Thymus (tissue), 11 donors: ENCODE data around the gene DYNLRB1. TPM values are rescaled to one million over a fixed set of nuclear protein-coding genes. Genes with fewer than 3 reads are reported as not detected.
"Not testable (repeated sequence)": the region's sequence is repeated elsewhere in the genome, so short reads cannot be mapped to it uniquely, and the experiment has no call there.

Experiments
- DNase-seq, 9 donors: peaks; one replicate each; pipeline ENCODE4 v3.0.0-alpha.2; 2013; ENCODE audit warnings: low spot score in 9 of 9, low read depth in 6 of 9, missing footprints in 1 of 9
- H3K27ac ChIP-seq, 2 donors: one replicate each; pipeline ENCODE4 v1.5.1; 2013; ENCODE audit warnings: control low read depth in 1 of 2, low read depth in 1 of 2, low read length in 1 of 2, mild to moderate bottlenecking in 1 of 2, moderate library complexity in 1 of 2
- H3K27me3 ChIP-seq, 2 donors: one replicate each; pipeline ENCODE4 v1.5.1; 2013; ENCODE audit warnings: low read length in 1 of 2; ENCODE audit not compliant: control insufficient read depth in 2 of 2, insufficient read depth in 1 of 2
- H3K36me3 ChIP-seq, 2 donors: one replicate each; pipeline ENCODE4 v1.5.1; 2013; ENCODE audit warnings: low read length in 1 of 2, mild to moderate bottlenecking in 1 of 2, moderate library complexity in 1 of 2; ENCODE audit not compliant: control insufficient read depth in 2 of 2, insufficient read depth in 2 of 2
- H3K4me1 ChIP-seq, 2 donors: one replicate each; pipeline ENCODE4 v1.5.1; 2013; ENCODE audit warnings: low read length in 2 of 2; ENCODE audit not compliant: control insufficient read depth in 2 of 2, insufficient read depth in 2 of 2
- H3K4me3 ChIP-seq, 2 donors: one replicate each; pipeline ENCODE4 v1.5.1; 2013; ENCODE audit warnings: low read length in 2 of 2, control low read depth in 1 of 2, mild to moderate bottlenecking in 1 of 2
- H3K9me3 ChIP-seq, 2 donors: one replicate each; pipeline ENCODE4 v1.5.1; 2013; ENCODE audit warnings: low read length in 1 of 2, mild to moderate bottlenecking in 1 of 2; ENCODE audit not compliant: control insufficient read depth in 2 of 2, insufficient read depth in 1 of 2
- WGBS: extraction: QIAGEN DNeasy Blood & Tissue Kit; methylation state at CpG from one replicate; pipeline ENCODE4 v1.1.7; 2013; 5-methylcytosine and 5-hydroxymethylcytosine counted together
- polyA plus RNA-seq: library from polyadenylated mRNA; stranded (reverse); fragments of 200-250 nt; gene quantifications from one replicate; pipeline ENCODE4 v1.2.3, GENCODE V29; 2013
- total RNA-seq: library from RNA; stranded (reverse); fragments of 120-200 nt; gene quantifications from one replicate; pipeline ENCODE4 v1.2.4, GENCODE V29; 2013
- donor health status: healthy.

DYNLRB1 gene
- total and polyA plus RNA-seq, 2 donors = 70.9 to 226 TPM

- no peaks in the 10 kb centered on the region for H3K9me3 ChIP-seq
- H3K27ac ChIP-seq = no peak overlapping the region
- DNase-seq = no peak
- 99% methylated on average over 3 of the region's 3 CpGs for WGBS
- no peaks in the 10 kb centered on the region for H3K4me1 ChIP-seq
- H3K4me3 ChIP-seq = no peak overlapping the region
- H3K27me3 ChIP-seq = no peaks in the 10 kb centered on the region
- H3K36me3 ChIP-seq = peaks cover 26 to 40% of the 10 kb centered on the region in 2 donors
Observed at GRCh38 chr20:34506480-34506879, 9.7 kb upstream of the DYNLRB1 start.

GRCh38 chr20:34507702-34508413 lies 8.4 kb upstream of the DYNLRB1 start:
- H3K27ac ChIP-seq = no peak overlapping the region
- H3K36me3 ChIP-seq = peaks cover 27 to 40% of the 10 kb centered on the region in 2 donors
- no peaks in the 10 kb centered on the region for H3K27me3 ChIP-seq
- H3K4me3 ChIP-seq = no peak overlapping the region
- DNase-seq = no peak
- no peaks in the 10 kb centered on the region for H3K9me3 ChIP-seq
- no peaks in the 10 kb centered on the region for H3K4me1 ChIP-seq
- 98% methylated on average over 4 of the region's 4 CpGs for WGBS

- Histone ChIP-seq H3K27ac (no peak overlapping the region), H3K4me1 (peaks cover 3 to 9% of the 10 kb centered on the region in 2 donors), H3K36me3 (peaks cover 20 to 27% of the 10 kb centered on the region in 2 donors), H3K4me3 (no peak overlapping the region), H3K27me3 (no peaks in the 10 kb centered on the region), H3K9me3 (no peaks in the 10 kb centered on the region)
- WGBS = 100% methylated on average over 1 of the region's 1 CpG
- no peak for DNase-seq
Observed at GRCh38 chr20:34510575-34510974, 5.6 kb upstream of the DYNLRB1 start.

GRCh38 chr20:34511891-34512265 lies 4.3 kb upstream of the DYNLRB1 start:
- H3K36me3 ChIP-seq = peaks cover 12 to 16% of the 10 kb centered on the region in 2 donors
- H3K4me1 ChIP-seq = peaks cover 3 to 13% of the 10 kb centered on the region in 2 donors
- no peak overlapping the region for H3K4me3 ChIP-seq
- 98% methylated on average over 3 of the region's 3 CpGs for WGBS
- no peaks in the 10 kb centered on the region for H3K9me3 ChIP-seq
- DNase-seq = no peak
- H3K27ac ChIP-seq = no peak overlapping the region
- H3K27me3 ChIP-seq = no peaks in the 10 kb centered on the region

GRCh38 chr20:34512266-34512954 lies 3.8 kb upstream of the DYNLRB1 start:
- DNase-seq = no peak
- Histone ChIP-seq H3K27ac (no peak overlapping the region), H3K27me3 (no peaks in the 10 kb centered on the region), H3K9me3 (no peaks in the 10 kb centered on the region), H3K4me1 (peaks cover 3 to 13% of the 10 kb centered on the region in 2 donors), H3K36me3 (peaks cover 12 to 16% of the 10 kb centered on the region in 2 donors), H3K4me3 (no peak overlapping the region)
- WGBS = 99% methylated on average over 4 of the region's 4 CpGs

GRCh38 chr20:34512955-34513419 lies 3.2 kb upstream of the DYNLRB1 start:
- Histone ChIP-seq H3K9me3 (no peaks in the 10 kb centered on the region), H3K4me3 (no peak overlapping the region), H3K27me3 (no peaks in the 10 kb centered on the region), H3K36me3 (peaks cover 11 to 12% of the 10 kb centered on the region in 2 donors), H3K27ac (no peak overlapping the region), H3K4me1 (peaks cover 3 to 13% of the 10 kb centered on the region in 2 donors)
- DNase-seq = no peak

- H3K9me3 ChIP-seq, H3K27ac ChIP-seq, DNase-seq, H3K27me3 ChIP-seq, H3K36me3 ChIP-seq, H3K4me3 ChIP-seq: not testable (repeated sequence)
- WGBS = 97% methylated on average over 17 of the region's 17 CpGs
- peaks cover 6 to 17% of the 10 kb centered on the region in 2 donors for H3K4me1 ChIP-seq
Observed at GRCh38 chr20:34514034-34514433, 2.2 kb upstream of the DYNLRB1 start.

GRCh38 chr20:34514897-34515483 lies 1.2 kb upstream of the DYNLRB1 start:
- H3K36me3 ChIP-seq = peaks cover 3 to 13% of the 10 kb centered on the region in 2 donors
- DNase-seq = peak in 1 of 9 donors; percentile 39
- H3K9me3 ChIP-seq = no peaks in the 10 kb centered on the region
- H3K4me3 ChIP-seq = peak overlapping the region; percentile 63 to 77
- no peaks in the 10 kb centered on the region for H3K27me3 ChIP-seq
- H3K27ac ChIP-seq = peak overlapping the region; percentile 43 to 84
- peaks cover 6 to 17% of the 10 kb centered on the region in 2 donors for H3K4me1 ChIP-seq
- 18% methylated on average over 19 of the region's 19 CpGs for WGBS
